GM23338 (cell line): ENCODE data around the gene DCAF11.

Source experiments
- CREB1 ChIP-seq: fragments of 250-450 bp; sonication (Bioruptor Pico); IDR thresholded peaks from 2 replicates; pipeline ENCODE4 v1.5.0; 2020; ENCODE audit warnings: low read depth, mild to moderate bottlenecking, moderate library complexity
- EZH2 ChIP-seq: fragments of 200-600 bp; sonication (generic); IDR thresholded peaks from one replicate; pipeline ENCODE4 v1.8.0; 2017; ENCODE audit warnings: antibody characterized with exemption, mild to moderate bottlenecking, low read depth; ENCODE audit not compliant: unreplicated experiment
- EZH2phosphoT487 ChIP-seq: fragments of 200-600 bp; sonication (generic); IDR thresholded peaks from one replicate; pipeline ENCODE4 v1.8.1; 2018; ENCODE audit warnings: antibody characterized with exemption; ENCODE audit not compliant: unreplicated experiment
- JUNB ChIP-seq: IDR thresholded peaks from one replicate; pipeline ENCODE4 v1.6.1; 2016; ENCODE audit warnings: antibody characterized with exemption; ENCODE audit not compliant: unreplicated experiment
- NANOG ChIP-seq: IDR thresholded peaks from 2 replicates; pipeline ENCODE4 v1.6.1; 2016; ENCODE audit warnings: antibody characterized with exemption, borderline replicate concordance
- POLR2AphosphoS5 ChIP-seq: IDR thresholded peaks from 2 replicates; pipeline ENCODE4 v1.6.1; 2016; ENCODE audit warnings: antibody characterized with exemption, low read depth
- STAT1 ChIP-seq: IDR thresholded peaks from one replicate; pipeline ENCODE4 v1.6.1; 2016; ENCODE audit warnings: antibody characterized with exemption; ENCODE audit not compliant: unreplicated experiment
- ZNF114 ChIP-seq: fragments of 250-450 bp; sonication (Bioruptor Pico); IDR thresholded peaks from 2 replicates; pipeline ENCODE4 v1.5.0; 2020; ENCODE audit warnings: mild to moderate bottlenecking, moderate library complexity
- ZNF331 ChIP-seq: fragments of 250-450 bp; sonication (Bioruptor Pico); IDR thresholded peaks from 2 replicates; pipeline ENCODE4 v1.5.0; 2020; ENCODE audit warnings: low read depth, mild to moderate bottlenecking, moderate library complexity
- TF ChIP-seq, protein P1 (sequence below), 2 experiments: fragments of 200-600 bp in 1 of 2; sonication (generic) in 1 of 2; conservative IDR thresholded peaks; 2 replicates each; pipeline versions ENCODE4 v1.5.1 to v1.6.1; 2016 to 2017; ENCODE audit warnings: antibody characterized with exemption in 2 of 2, low read depth in 2 of 2, mild to moderate bottlenecking in 2 of 2, moderate library complexity in 1 of 2
- TF ChIP-seq, protein P2 (sequence below): IDR thresholded peaks from one replicate; pipeline ENCODE4 v1.6.1; 2018; ENCODE audit warnings: antibody characterized with exemption; ENCODE audit not compliant: unreplicated experiment
- TF ChIP-seq, protein P3 (sequence below): IDR thresholded peaks from 2 replicates; pipeline ENCODE4 v1.6.1; 2016; ENCODE audit warnings: antibody characterized with exemption
- TF ChIP-seq, protein P4 (sequence below): fragments of 250-450 bp; sonication (Bioruptor Pico); IDR thresholded peaks from 2 replicates; pipeline ENCODE4 v1.5.0; 2020; ENCODE audit warnings: mild to moderate bottlenecking, moderate library complexity

DNA sequence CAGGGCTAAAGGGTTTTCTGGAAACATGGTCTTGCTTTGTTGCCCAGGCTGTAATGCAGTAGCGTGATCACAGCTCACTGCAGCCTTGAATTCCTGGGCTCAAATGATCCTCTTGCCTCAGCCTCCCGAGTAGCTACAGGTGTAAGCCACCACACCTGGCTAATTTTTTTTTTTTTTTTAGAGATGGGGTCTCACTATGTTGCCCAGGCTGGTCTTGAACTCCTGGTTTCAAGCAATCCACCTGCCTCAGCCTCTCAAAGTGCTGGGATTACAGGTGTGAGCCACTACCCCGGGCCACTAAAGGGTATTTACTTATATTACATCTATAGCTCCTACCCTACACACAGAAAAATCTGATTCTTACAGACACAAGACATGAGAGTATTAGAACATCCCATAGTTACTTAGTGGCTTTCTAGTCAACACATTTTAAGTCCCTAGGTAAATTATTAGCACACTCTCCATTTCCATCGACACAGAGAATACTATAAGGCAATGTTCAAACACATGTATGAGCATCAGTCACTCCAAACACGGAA is 6.2 kb upstream of the DCAF11 start:
- TF ChIP-seq, protein P1, sequence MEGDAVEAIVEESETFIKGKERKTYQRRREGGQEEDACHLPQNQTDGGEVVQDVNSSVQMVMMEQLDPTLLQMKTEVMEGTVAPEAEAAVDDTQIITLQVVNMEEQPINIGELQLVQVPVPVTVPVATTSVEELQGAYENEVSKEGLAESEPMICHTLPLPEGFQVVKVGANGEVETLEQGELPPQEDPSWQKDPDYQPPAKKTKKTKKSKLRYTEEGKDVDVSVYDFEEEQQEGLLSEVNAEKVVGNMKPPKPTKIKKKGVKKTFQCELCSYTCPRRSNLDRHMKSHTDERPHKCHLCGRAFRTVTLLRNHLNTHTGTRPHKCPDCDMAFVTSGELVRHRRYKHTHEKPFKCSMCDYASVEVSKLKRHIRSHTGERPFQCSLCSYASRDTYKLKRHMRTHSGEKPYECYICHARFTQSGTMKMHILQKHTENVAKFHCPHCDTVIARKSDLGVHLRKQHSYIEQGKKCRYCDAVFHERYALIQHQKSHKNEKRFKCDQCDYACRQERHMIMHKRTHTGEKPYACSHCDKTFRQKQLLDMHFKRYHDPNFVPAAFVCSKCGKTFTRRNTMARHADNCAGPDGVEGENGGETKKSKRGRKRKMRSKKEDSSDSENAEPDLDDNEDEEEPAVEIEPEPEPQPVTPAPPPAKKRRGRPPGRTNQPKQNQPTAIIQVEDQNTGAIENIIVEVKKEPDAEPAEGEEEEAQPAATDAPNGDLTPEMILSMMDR (conservative IDR thresholded peaks at IDR 0.05; ENCODE audit: low read depth in 2 of 2) = no peak
- TF ChIP-seq EZH2 = no peak
- TF ChIP-seq, protein P2, sequence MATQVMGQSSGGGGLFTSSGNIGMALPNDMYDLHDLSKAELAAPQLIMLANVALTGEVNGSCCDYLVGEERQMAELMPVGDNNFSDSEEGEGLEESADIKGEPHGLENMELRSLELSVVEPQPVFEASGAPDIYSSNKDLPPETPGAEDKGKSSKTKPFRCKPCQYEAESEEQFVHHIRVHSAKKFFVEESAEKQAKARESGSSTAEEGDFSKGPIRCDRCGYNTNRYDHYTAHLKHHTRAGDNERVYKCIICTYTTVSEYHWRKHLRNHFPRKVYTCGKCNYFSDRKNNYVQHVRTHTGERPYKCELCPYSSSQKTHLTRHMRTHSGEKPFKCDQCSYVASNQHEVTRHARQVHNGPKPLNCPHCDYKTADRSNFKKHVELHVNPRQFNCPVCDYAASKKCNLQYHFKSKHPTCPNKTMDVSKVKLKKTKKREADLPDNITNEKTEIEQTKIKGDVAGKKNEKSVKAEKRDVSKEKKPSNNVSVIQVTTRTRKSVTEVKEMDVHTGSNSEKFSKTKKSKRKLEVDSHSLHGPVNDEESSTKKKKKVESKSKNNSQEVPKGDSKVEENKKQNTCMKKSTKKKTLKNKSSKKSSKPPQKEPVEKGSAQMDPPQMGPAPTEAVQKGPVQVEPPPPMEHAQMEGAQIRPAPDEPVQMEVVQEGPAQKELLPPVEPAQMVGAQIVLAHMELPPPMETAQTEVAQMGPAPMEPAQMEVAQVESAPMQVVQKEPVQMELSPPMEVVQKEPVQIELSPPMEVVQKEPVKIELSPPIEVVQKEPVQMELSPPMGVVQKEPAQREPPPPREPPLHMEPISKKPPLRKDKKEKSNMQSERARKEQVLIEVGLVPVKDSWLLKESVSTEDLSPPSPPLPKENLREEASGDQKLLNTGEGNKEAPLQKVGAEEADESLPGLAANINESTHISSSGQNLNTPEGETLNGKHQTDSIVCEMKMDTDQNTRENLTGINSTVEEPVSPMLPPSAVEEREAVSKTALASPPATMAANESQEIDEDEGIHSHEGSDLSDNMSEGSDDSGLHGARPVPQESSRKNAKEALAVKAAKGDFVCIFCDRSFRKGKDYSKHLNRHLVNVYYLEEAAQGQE = no peak
- TF ChIP-seq EZH2phosphoT487 = no peak
- TF ChIP-seq POLR2AphosphoS5 = no peak
- no peak for TF ChIP-seq ZNF331 (CRISPR knock-in tag)
- no peak for TF ChIP-seq JUNB
- no peak for TF ChIP-seq ZNF114
- TF ChIP-seq CREB1 (CRISPR knock-in tag) = no peak
- no peak for TF ChIP-seq STAT1
- TF ChIP-seq, protein P3, sequence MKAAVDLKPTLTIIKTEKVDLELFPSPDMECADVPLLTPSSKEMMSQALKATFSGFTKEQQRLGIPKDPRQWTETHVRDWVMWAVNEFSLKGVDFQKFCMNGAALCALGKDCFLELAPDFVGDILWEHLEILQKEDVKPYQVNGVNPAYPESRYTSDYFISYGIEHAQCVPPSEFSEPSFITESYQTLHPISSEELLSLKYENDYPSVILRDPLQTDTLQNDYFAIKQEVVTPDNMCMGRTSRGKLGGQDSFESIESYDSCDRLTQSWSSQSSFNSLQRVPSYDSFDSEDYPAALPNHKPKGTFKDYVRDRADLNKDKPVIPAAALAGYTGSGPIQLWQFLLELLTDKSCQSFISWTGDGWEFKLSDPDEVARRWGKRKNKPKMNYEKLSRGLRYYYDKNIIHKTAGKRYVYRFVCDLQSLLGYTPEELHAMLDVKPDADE = no peak
- TF ChIP-seq, protein P4, sequence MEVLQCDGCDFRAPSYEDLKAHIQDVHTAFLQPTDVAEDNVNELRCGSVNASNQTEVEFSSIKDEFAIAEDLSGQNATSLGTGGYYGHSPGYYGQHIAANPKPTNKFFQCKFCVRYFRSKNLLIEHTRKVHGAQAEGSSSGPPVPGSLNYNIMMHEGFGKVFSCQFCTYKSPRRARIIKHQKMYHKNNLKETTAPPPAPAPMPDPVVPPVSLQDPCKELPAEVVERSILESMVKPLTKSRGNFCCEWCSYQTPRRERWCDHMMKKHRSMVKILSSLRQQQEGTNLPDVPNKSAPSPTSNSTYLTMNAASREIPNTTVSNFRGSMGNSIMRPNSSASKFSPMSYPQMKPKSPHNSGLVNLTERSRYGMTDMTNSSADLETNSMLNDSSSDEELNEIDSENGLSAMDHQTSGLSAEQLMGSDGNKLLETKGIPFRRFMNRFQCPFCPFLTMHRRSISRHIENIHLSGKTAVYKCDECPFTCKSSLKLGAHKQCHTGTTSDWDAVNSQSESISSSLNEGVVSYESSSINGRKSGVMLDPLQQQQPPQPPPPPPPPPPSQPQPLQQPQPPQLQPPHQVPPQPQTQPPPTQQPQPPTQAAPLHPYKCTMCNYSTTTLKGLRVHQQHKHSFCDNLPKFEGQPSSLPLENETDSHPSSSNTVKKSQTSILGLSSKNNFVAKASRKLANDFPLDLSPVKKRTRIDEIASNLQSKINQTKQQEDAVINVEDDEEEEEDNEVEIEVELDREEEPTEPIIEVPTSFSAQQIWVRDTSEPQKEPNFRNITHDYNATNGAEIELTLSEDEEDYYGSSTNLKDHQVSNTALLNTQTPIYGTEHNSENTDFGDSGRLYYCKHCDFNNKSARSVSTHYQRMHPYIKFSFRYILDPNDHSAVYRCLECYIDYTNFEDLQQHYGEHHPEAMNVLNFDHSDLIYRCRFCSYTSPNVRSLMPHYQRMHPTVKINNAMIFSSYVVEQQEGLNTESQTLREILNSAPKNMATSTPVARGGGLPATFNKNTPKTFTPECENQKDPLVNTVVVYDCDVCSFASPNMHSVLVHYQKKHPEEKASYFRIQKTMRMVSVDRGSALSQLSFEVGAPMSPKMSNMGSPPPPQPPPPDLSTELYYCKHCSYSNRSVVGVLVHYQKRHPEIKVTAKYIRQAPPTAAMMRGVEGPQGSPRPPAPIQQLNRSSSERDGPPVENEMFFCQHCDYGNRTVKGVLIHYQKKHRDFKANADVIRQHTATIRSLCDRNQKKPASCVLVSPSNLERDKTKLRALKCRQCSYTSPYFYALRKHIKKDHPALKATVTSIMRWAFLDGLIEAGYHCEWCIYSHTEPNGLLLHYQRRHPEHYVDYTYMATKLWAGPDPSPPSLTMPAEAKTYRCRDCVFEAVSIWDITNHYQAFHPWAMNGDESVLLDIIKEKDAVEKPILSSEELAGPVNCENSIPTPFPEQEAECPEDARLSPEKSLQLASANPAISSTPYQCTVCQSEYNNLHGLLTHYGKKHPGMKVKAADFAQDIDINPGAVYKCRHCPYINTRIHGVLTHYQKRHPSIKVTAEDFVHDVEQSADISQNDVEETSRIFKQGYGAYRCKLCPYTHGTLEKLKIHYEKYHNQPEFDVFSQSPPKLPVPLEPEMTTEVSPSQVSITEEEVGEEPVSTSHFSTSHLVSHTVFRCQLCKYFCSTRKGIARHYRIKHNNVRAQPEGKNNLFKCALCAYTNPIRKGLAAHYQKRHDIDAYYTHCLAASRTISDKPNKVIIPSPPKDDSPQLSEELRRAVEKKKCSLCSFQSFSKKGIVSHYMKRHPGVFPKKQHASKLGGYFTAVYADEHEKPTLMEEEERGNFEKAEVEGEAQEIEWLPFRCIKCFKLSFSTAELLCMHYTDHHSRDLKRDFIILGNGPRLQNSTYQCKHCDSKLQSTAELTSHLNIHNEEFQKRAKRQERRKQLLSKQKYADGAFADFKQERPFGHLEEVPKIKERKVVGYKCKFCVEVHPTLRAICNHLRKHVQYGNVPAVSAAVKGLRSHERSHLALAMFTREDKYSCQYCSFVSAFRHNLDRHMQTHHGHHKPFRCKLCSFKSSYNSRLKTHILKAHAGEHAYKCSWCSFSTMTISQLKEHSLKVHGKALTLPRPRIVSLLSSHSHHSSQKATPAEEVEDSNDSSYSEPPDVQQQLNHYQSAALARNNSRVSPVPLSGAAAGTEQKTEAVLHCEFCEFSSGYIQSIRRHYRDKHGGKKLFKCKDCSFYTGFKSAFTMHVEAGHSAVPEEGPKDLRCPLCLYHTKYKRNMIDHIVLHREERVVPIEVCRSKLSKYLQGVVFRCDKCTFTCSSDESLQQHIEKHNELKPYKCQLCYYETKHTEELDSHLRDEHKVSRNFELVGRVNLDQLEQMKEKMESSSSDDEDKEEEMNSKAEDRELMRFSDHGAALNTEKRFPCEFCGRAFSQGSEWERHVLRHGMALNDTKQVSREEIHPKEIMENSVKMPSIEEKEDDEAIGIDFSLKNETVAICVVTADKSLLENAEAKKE = no peak
- no peak for TF ChIP-seq NANOG
